Activated CD4-positive, alpha-beta T cell treated with anti-CD3 and anti-CD28 coated beads for 24 hours (primary cell): ENCODE data around the gene GRAP2.
"Not testable (repeated sequence)": the region's sequence is repeated elsewhere in the genome, so short reads cannot be mapped to it uniquely, and the experiment has no call there.

Source experiments
- DNase-seq, 2 donors: peaks; one replicate each; pipeline ENCODE4 v3.0.0-alpha.2; 2020; ENCODE audit warnings: low read depth in 2 of 2

The GRAP2 gene

DNA sequence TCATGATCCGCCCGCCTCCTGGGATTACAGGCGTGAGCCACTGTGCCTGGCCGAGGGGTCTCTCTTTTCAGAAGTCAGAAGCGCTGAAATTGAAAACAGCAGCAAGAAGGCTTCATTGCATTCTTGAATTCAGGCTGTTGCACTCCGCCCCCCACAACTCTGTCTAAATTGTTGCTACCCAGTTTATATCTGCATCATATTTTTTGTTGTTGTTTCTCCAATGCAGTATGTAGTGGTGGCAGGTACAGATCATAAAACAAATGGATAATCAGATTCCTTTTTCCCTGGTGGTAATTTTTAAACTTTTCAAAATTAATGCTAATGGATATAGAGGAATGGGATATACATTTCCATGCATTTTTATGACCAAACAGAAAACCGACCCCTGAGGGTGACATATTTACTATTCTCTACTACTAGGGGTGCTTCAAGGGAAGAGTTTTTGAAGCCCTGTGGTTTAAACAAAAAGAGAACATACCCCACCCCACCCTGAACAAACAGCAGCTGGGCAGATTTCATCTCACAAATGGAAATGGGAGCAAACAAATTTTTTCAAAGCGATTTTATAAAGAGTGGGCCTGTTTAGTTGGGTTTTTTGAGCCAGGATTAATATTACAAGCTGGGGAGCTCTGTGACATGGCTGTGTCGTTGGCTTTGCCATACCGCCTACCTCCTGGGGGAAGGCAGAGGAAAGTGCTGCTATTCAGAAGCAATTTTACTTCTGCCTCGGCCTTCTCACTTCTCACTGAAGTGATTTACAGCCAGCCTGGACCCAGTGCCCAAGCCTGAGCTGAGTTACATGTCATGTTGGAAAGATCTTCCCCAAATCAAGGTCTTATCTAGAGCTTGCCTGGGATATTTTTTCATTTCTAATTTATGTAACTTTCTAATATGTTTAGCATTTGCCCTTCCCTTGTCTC, 43.3 kb downstream of the GRAP2 start:
- no peak for DNase-seq

DNA sequence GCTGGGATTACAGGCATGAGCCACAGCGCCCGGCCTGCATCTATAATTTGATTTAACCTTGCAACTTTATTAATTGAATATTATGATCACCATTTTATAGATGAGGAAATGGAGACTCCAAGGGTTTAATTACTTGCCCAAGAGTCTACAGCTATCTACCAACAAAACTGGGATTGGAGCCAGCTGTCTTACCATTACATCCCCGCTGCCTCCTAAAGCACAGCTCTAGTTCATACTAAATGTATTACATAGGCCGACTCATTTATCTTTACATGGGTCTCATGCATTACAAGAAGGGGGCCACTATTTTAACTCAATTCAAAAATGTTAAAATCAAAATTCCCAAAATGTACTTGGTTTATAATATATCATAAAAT, 45.2 kb downstream of the GRAP2 start:
- DNase-seq, result no peak

DNA sequence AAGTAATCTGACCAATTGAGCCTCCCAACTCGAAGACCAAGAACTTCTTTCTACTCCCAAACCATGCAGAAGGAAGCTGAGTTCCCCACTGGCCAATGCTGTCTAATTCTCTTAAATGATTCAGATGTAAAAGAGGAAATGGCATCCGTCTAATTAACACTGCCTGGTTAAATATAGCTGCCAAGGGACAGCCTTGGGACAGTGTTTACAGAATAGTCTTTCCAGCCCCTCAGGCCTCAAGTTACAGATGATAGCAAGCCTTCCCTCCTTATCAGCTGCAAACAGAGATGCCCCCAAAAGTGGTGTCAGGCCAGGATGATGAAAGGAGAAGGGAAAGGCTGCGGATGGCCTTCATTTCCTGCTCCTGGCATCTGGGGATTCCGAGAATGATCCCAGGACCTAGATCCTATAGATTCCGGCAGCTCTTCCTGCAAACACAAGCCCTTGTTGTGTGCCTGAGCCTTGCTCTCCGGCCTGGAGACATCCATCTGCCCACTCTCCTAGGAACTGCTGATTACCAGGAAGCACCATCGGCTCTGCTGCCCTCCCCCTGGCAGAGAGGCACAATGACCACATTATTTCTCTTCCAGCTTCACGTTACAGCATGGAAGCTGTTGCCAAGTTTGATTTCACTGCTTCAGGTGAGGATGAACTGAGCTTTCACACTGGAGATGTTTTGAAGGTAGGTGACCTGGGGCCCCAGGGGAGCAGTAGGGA, 45.8 kb downstream of the GRAP2 start:
- no peak for DNase-seq

DNA sequence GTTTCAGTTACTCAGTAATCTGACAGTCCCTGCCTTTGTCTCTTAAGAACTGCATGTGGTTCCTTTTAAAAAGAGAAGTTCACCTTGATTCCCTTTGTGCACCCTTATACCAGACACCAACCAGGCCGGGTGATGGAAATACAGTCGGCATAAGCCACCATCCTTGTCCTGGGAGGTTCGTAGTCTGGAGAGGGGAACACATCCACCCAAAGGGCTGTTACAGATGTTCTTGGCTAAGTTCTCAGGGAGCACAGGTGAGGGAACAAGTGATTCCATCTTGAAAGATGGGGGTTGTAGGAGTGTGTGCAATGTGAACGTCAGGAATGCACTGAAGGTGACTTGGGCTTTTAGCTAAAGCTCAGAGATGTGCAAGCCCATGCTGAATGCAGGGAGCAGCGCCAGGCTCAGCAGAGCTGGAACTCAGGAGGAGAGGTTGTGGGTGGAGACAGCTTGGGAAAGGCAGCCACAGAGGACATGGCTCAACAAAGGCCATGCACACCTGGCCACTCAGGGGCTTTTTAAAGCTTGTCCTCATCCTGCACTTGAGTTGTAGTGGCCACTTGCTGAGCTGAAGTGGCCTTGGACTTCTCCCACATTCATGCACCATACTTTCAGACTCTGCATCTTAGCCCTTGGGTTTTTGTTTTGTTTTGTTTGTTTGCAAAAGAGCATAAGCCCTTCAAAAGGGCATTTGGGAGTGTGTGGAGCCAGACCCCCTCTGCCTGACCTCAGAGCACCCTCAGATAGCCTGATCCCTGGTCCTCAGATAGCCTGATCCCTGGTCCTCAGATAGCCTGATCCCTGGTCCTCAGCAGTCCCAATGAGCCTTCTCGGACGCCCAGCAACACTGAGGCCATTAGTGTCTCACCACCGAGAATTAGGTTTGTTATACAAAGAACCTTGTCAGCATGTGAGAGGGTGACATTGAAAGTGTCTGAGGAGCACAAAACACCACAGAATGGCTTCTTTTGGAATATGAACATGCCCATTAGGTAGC, 46.6 kb downstream of the GRAP2 start:
- no peak for DNase-seq

DNA sequence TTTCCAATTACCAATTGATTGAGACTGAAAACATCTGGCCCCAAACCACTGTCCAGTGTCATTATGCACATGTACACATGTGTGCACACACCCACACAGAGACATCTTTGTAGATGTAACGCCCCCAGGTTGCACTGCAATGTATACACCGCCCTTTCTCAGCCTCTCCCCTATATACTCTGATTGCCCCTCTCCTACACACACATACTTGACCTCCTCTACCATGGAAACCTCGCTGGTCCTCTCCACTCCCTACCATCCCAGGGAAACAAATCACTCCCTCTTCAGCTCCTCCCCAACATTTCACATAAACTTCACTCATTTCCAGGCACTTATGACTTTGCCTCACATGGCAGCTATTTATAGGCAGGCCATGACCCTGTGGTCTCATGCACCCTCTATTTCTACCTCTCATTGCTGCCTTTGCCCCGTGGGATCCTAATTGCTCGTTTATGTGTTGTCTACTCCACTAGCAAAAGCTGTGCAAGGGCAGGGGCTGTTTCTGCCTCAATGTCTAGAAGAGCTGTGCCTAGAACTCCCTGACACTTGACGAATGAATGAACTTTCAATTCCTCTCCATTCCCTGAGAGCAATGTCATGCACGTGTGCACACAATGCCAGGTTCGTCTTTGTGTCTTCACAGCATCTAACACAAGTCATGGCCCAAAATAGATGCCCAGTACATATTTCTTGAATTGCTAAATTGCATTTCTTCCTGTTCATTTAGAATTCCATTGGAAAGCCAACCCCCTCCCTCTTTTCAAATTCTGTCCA, 49.3 kb downstream of the GRAP2 start:
- no peak for DNase-seq

DNA sequence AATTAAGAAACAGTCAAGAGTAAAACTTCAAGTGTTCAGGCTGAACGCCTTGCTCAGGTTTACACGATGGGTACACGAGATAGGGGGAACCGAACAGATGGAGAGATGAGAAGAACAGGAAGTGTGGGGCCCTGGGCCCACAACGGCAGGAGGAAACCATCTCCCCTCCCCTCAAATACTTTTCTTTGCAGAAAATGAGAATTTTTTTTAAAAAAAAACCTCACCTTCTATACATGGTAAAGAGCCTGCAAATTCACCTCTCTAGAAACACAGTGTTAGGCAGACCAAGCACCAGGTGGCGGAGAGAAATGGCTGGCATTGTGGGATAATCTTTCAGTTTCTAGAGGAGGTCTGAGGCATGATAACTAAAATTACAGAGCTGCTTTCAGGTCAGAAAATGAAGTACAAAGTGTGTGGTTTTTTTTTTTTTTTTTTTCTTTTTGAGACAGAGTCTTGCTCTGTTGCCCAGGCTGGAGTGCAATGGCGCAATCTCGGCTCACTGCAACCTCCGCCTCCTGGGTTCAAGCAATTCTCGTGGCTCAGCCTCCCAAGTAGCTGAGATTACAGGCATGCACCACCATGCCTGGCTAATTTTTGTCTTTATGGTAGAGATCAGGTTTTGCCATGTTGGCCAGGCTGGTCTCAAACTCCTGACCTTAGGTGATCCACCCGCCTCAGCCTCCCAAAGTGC, 50.9 kb downstream of the GRAP2 start:
- DNase-seq, result not testable (repeated sequence)

DNA sequence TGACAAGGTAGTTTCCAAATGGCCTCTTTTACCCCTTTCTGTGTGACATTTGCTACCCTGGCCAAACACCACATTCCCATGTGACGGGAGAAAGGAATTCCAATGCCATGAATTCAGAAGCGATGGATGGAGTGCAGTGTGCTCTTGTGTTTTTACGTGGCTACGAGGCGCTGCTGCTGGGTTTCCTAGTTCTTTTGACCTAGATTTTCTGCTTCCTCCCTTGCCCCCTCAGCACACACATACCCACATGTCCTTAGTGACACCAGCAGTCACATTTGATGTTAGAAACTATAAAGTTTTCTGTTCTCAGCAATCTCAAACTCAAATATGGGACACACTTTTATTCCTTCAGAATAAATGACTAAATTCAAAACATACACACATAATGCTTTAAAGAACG, 51.5 kb downstream of the GRAP2 start:
- no peak for DNase-seq

DNA sequence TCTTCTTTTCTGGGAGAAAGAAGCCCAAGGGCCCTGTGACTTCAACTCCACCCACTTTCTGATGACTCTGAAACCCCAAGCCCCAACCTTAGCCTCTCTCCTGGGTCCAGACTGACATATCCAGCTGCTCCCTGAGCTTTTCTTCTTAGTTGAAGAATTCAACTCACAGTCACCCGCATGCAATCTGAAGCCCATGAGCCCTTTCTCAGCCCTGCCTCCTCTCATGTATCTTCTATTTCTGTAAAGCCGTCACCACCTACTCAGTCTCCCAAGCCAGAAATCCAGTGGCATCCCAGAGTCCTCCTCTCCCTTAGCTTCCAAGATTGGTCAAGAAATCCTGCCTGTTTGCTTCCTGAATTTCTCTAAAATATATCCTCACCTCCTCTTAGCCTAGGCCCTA, 52.2 kb downstream of the GRAP2 start:
- DNase-seq, result no peak

DNA sequence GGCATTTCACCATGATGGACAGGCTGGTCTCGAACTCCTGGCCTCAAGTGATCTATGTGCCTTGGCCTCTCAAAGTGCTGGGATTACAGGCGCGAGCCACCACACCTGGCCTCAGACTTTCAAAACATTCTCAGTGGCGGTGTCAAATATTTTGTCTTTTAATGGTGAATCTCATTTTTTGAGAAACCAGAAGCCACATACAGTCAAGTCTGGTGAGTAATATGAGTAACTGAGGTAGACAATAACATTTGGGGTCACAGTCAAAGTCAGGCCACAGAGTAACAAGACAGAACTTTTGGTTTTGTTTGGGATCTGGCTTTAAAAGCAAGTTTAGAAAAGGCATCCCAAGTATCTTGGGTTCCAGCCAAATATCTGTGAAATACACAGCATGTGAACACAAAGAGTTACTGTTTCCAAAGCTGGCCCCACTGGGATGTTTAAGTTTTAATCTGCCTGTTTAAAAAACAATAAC, 53.7 kb downstream of the GRAP2 start:
- no peak for DNase-seq

DNA sequence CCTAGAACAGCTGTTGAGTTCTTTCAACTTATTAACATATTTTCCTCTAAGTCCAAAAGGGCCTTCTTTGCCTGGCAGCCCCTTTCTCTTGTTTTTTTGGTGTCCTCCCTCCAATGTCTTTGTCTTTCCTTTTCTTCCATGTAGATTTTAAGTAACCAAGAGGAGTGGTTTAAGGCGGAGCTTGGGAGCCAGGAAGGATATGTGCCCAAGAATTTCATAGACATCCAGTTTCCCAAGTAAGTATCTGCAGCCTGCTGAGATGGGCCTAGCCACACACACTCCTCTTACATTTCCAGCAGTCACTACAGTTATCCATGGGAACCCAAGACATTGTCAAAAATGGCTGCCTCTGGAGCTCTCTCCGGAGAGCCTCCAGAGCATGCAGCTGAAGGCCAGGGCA, 54.8 kb downstream of the GRAP2 start:
- no peak for DNase-seq

DNA sequence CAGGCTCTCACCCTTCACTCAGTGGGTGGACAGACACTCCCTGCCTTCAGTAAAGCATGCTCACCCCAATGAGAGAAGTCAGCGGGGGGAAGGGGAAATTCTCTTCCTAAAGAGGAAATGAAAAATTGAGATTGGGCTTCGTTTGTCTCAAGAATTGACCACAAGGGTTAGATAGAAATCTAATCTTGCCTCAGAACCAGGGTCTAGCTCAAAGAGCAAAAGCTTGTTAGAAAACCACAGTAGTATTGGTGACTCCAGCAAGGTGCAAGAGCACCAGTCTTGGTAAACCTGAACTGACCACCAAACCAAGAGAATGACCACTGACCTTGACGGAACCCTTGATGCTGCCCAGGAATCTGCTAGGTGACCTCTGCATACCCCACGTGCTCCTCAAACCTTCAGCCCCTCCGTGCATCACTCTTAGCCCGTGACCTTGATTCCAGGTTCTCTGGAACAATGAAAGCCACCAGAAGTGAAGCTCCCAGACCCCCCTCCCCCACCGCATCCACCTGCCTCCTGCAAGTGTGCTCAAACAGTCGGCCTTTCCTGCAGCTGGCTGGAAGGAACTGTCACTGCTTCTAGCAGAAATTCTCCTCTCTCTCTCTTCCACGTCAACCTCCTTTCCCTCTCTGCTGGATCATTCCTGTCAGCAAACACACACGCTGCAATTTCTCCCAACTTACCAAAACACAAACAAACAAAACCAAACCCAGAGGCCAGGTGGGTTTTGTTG, 56.2 kb downstream of the GRAP2 start:
- no peak for DNase-seq

DNA sequence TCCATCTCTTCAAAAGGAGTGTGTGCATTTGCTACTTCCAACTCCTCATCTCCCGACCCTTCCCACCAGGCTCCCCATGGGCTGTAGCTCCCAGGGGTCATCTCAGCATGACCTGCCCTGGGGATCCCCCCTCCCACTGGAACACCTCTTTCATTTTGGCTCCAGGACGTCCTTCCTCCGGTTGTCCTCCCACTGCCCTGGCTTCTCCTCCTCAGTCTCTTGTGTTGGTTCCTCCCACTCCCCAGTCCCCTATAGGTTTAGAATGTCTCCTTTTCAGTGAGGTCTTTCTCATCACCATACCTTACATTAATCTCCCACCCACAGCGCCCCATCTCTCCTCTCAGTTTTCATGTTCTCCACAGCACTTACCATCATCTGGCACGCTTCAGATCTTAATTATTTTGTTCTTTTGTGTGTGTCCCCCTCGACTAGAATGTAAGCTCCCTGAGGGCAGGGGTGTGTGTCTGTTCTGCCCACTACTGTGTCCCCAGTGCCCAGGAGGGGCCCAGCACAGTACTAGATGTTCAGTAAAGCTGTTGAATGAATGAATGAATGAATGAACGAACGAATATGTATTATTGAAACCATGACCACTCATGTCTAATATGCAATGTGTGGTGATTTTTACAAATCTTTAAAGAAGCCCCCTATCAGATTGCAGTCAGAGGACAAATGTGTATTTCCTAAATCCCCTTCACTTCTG, 57.3 kb downstream of the GRAP2 start:
- DNase-seq, result no peak

DNA sequence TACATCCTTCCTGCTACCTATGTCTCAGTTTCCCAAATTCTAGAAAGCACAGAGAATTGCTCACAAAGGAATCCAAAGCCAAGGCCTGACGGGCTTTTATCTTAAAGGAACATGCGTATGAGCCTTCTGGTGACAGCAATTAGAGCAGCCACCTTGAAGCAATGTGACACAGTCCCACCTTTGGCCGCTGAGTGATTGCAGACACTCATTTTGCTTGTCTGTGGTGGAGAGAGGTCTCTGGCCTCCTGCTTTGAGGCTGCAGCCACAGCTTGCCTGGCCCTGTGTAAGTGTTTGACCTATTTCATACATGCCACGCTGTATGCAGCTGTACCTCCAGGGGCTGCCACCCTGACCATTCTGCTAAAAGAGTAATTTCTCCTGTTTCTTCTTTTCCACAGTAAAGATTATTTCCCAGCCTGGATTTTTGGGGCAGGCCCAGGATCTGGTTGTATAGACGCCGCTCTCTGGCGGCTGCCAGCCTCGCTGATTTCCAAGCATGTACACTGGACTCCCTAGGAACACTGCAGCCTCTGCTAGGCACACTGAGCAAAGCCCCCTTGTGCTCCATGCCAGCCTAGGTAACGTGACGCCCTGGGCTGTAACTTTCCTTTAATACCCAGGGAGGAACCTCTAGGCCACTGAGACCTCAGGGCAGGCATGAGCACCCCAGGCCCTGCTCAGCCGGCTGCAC, 58.2 kb downstream of the GRAP2 start:
- DNase-seq, result no peak

DNA sequence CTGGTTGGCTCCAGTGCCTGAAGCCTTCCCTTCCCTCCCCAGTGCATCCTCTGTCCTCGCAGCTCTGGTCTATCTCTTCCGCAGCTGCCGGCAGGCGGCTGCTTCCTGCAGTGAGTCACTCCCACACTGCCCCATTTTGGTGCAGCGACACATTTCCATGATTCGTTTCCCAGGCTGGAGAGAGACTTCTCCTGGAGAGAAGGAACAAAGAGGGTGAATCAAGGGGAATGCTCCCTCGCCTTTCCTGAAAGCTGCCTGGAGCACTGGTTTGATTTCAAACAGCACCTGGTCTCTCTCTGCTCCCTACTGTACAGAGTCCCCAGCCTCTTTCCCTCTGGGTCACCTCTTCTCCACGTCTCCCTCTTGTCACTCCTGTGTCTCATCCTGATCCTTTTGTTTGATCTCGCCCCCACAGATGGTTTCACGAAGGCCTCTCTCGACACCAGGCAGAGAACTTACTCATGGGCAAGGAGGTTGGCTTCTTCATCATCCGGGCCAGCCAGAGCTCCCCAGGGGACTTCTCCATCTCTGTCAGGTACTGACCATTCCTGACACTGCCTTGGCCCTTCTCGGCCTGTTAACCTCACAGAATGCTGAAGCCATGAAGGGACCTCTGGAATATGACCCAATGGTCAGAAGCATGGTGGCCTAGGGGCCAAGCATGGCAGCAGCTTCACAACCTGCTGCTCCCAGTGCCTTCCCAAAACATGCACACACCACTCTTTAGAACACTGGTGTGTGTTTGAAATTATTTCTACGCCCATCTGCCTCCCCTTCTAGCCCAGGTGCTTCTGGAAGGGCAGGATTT, 59.0 kb downstream of the GRAP2 start, which contains the start of gene TMA7B:
TMA7B (plus strand) TSS at position 758 of the 808 bp plus-strand sequence. CDS start 3,978 bp downstream, outside the sequence.
- DNase-seq, result no peak

DNA sequence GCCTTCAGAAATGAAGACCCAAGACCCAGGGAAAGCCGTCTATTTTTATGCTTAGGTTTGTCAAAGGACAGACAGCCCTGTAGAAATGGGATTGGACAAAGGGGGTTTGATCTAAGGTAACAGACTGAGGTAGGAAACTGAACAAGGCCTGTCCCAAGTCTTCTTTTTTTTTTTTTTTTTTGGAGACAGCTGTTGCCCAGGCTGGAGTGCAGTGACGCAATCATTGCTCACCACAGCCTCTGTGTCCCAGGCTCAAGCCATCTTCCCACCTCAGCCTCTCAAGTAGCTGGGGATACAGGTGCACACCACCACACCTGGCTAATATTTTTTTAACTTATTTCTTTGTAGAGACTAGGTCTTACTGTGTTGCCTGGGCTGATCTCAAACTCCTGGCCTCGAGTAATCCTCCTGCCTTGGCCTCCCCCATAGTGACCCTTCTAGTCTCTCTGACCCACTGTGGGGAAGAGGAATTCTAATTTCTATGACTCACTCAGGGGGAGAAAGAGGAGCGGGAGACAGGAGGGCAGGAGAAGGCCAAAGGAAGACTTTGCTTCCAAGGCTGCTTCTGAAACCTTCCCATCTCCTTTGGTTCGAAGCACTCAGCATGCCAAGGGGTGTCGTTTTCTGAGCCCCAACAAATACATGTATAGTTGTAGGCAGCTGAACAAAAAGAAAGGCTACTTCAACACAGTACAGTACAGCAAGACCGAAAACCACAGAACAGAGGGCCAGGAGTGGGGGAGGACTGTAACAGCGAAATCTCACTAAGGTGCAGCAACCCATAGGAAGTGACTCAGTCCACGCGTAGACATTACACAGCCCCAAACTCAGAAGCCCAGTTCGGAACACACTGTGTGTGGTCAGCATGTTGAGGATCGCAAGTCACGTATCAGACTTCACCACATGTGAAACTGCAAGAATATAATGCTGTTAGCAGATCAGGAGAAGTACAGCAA, 60.2 kb downstream of the GRAP2 start:
- peak; percentile 47 to 49 for DNase-seq

DNA sequence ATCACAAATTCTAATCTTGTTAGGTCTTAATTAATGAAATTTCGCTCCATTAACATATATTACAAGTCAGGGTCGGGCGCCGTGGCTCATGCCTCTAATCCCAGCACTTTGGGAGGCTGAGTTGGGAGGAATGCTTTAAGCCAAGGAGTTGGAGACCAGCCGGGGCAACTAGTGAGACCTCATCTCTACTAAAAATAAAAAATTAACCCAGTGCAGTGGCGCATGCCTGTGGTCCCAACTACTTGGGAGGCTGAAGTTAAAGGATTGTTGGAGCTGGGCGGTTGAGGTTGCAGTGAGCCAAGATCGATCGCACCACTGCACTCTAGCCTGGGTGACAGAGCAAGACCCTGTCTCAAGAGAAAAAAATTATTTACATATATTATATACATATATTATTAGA, 61.2 kb downstream of the GRAP2 start:
- DNase-seq, result no peak
